GM18861 (cell line): ENCODE measurements around the gene C2orf78.
A peak's percentile ranks its signal among the peaks of the same experiment; 100 is the strongest.
"Not testable (repeated sequence)": the region's sequence is repeated elsewhere in the genome, so short reads cannot be mapped to it uniquely, and the experiment has no call there.

Experiments
- ATAC-seq: cut with Tn5 transposase; IDR thresholded peaks from one replicate; pipeline ENCODE4 v1.9.1; 2021; ENCODE audit not compliant: unreplicated experiment

C2orf78 gene

GRCh38 chr2:73778867-73779466 lies 5.0 kb upstream of the C2orf78 start:
- ATAC-seq, result not testable (repeated sequence)

DNA sequence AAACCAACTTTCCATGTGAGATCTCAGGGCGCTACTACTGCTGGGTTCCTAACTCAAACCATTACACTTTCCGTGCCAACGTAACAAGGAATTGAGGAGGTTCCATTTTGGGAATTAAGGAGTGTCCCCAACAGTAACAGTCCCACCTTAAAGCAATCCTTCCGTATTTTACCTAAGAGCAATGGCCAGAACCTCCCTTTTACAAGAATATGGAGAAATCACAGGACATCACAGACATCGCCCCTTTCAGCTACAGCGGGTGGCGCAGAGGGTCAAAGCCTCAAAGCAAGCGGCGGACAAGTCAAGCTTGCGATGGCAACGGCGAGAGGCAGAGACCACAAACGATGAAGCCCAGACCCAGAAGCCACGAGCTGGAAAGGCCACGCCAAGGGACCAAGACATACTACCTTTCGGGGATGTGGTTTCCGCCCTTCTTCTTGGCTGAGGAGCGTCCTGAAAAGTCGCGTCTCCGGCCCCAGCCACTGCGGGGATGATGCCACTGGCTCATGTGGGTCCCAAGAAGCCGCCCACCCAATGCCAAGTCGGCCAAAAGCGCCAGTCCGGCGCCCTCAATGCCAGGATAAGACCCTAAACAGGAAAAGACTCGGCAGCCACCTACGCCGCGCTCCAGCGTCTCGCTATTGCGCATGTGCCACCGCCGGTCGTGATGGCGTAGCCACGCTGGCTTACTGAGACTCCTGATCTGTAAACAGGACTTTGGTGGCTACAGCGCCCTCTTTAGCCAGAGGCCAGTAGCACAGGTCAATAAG lies 4.3 kb upstream of the C2orf78 start, which contains the start of gene DUSP11:
TSS of gene DUSP11 (minus strand) at position 637 of the 770 bp plus-strand sequence. CDS start at position 508, 129 bp downstream.
- ATAC-seq, result peak; percentile 99

GRCh38 chr2:73780237-73780582 lies 3.8 kb upstream of the C2orf78 start:
- ATAC-seq, result no peak

- not testable (repeated sequence) for ATAC-seq
Observed at GRCh38 chr2:73783402-73783801, 581 bp upstream of the C2orf78 start.

DNA sequence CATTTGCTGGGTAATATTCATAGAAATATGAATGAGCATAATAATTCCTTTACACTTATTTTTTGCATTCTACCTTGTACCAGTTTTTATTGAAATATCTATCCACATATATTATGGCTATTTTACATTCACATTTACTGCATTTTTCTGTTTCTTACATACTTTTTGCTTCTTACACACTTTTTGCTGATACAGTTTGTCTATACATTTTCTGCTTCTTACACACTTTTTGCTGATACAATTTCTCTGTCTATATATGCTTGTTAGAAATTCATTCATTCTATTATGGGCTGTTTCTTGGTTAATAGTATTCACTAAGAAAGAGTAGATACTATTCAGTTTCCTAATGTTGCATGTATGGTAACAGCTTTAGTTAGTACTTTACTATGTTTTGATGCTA lies 27.9 kb downstream of the C2orf78 start:
- ATAC-seq, result no peak

DNA sequence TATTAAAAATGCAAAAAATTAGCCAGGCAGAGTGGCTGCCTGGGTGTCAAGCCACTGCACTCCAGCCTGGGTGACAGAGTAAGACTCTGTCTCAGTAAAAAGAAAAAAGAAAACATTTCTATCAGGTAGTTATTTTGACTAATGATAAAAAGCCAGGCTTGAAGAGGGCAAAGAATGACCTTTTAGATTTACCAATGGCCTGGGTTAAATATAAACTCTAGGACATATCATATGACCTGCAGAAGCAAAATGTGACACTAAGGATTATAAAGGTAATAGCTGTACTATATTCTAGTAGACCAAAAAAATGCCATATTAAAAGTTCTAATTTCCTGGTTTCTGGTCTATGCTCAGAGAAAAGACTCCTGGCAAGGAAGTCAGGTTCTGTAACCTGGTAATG lies 28.7 kb downstream of the C2orf78 start:
- no peak for ATAC-seq

GRCh38 chr2:73818296-73818695 lies 34.3 kb downstream of the C2orf78 start:
- ATAC-seq, result no peak

GRCh38 chr2:73821227-73821626 lies 37.2 kb downstream of the C2orf78 start:
- ATAC-seq, result peak; percentile 56

DNA sequence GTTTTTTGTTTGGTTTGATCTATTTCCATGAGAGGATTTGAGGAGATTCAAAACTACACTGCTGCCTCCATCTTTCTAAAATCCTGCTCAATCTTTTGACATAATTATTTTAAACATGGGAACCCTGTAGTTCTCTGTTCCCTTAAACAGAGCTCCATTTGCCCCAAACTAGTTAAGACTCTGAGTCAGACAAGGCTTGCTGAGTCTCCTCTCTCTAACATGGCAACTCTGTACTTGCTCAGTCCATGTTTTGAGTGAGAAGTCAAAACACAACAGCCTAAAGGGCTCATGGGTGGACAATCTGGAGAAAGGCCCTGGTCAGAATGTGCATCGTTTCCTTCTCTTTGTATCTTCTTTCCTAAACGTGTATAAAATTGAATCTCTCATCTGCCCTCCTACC lies 37.7 kb downstream of the C2orf78 start:
- ATAC-seq, result no peak

GRCh38 chr2:73822276-73822675 lies 38.3 kb downstream of the C2orf78 start:
- peak; percentile 69 for ATAC-seq

- ATAC-seq, result no peak
Observed at GRCh38 chr2:73822991-73823390, 39.0 kb downstream of the C2orf78 start.

DNA sequence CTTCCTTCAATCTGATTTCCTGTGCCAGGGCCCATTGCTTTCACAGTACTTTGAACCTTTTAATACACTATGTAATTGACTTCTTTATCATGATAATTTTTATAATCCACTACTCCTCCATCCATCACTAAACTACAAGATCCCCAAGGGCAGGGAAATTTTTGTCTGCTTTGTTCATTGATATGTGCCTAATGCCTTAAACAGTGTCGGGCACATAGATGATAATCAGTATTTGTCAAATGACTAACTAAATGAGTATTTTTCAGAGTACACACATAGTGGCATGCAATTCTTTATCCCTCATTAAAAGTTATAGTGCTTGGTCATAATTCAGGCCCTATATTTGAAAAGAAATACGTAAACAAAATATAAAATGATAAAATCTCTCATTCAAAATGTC lies 39.4 kb downstream of the C2orf78 start:
- ATAC-seq, result no peak

DNA sequence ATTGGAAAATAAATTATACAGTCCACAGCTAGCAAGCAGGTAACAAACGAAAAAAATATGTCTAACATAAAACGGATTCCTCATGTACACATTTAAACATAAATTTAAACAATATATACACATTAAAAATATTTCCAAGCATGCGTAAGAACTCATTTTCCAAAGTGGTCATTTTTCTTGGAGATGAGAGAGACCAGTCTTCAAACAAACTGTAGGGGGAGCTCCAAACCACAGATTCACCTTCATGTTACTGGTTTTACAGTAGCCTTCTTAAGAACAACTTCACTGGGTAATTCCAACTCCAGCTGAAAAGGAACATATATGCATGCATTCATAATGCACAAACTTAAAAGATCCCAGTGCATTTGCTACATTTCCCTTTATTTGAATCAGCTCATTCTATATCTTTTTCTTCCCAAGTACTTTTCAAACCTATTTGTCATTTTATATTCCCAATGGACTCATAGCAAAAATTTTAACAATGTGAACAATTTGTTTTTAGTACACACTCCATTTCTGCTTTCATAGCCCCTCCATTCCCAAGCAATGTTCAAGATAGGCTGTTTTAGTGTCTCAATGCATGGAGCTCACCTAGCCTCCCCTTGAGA lies 40.0 kb downstream of the C2orf78 start:
- ATAC-seq, result no peak

DNA sequence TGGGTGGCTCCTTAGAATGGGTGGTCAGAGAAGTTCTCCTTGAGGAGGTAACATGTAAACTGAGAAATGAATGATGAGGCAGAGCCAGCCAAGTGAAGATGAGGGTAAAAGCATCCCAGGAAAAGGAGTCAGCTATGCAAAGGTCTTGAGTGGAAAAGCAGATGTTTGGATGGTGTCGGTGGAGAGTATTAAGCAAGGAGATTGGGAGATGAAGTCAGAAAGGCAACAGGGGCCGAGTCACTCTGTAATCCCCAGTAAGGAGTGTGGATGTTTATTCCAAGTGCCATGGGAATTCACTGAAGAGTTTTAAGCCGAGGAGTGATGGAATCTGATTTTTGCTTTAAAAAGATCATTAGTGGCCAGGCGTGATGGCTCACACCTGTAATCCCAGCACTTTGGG lies 41.4 kb downstream of the C2orf78 start:
- no peak for ATAC-seq

DNA sequence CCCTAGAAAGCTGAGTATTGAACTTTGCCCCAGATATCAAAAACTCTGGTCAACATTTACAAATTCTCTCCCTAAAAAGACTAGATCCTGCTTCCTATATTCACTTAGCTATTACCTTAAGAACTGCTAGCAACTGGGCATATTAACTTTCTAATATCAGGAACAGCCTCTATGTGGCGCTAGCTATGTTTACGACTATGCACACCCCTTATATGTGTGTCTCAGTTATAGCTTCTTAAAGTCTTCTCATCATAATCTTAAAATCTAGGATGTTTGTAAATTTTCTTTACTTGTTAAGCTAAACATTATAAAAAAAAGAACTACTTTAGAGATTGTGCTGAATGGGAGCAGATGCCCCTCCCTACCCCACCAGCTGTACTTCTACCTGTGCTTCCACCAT lies 43.0 kb downstream of the C2orf78 start:
- ATAC-seq, result no peak

DNA sequence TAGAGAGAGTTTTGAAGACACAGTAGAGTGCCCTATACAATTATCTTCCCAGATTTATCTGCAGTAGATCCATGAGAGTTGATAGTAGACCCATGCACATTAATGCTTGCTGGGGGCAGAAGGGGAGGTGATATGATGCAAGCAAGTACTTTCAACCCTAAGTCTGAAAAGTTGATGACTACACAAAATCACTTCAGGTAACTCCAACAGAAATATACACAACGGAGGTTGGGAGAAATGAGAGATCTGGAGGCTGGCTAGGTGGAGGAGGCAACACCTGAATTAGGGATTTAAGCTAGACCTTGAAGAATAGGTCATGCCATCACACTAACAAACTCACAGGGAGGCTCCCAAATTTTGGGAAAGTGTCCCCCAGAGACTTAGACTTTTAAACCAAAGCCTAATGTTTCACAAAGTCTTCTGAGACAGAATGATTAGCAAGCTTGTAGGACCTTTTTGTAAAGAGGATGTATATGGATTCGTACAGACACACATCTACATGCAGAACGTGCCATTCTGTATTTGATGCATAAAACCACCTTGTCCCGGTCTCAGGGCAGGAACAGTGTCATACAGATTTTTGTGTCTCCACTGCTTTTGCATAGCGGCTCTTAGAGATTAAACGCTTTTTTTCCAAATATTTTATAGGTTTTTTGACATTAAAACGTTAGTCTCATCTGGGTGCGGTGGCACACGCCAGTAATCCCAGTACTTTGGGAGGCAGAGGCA lies 43.8 kb downstream of the C2orf78 start:
- ATAC-seq, result no peak

DNA sequence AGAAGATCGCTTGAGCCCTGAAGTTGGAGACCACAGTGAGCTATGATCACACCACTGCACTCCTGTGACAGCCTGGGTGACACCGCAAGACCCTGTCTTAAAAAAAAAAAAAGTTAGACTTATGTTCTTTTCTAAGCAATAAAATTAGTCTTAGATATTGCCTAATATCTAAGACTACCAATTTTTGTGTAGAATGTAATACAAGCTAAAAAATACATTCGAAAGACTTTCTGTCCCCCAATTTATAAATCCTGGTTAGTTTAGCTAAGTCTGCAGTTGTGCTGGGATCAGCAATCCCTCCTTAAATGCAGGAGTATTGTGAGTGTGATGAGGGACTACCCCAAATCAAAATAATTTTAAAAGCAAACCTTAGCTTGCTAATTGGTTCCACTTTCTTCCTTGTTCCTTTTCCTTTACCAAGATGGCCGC lies 44.4 kb downstream of the C2orf78 start:
- ATAC-seq, result no peak

- peak; percentile 70 for ATAC-seq
Observed at GRCh38 chr2:73828818-73829570, 45.0 kb downstream of the C2orf78 start, which contains the start of gene STAMBP. Gene STAMBP, plus strand, starts transcription at chr2:73828961. Its CDS starts 1,896 bp downstream, at chr2:73830857.

- no peak for ATAC-seq
Observed at GRCh38 chr2:73830871-73831401, 47.0 kb downstream of the C2orf78 start.

- no peak for ATAC-seq
Observed at GRCh38 chr2:73832930-73833329, 48.9 kb downstream of the C2orf78 start.
